ENCODE results near the gene GAGE1.

Gene GAGE1

GRCh38 chrX:49656533-49656932 lies 57.7 kb downstream of the GAGE1 start:
- Histone ChIP-seq H3K9ac (ENCODE audit: low read depth, low read length) (no peak overlapping the region), H3K36me3 (ENCODE audit: insufficient read depth, low read length) (no peaks in the 10 kb centered on the region), H3K4me1 (ENCODE audit: insufficient read depth, low read length) (no peaks in the 10 kb centered on the region), H3K9me3 (ENCODE audit: control insufficient read depth, insufficient read depth, low read length) (no peaks in the 10 kb centered on the region)
